H9 (cell line): ENCODE data around the gene ZSCAN25. TPM values are rescaled to one million over a fixed set of nuclear protein-coding genes. Genes with fewer than 3 reads are reported as not detected.

Experiments
- DNase-seq: peaks from one replicate; pipeline ENCODE4 v3.0.0-alpha.2; 2017
- H2AFZ ChIP-seq: one replicate; pipeline ENCODE4 v1.6.1; 2013; ENCODE audit warnings: mild to moderate bottlenecking, low read length, control low read depth, moderate library complexity
- H2AK5ac ChIP-seq: 2 replicates; pipeline ENCODE4 v1.6.1; 2013; ENCODE audit warnings: low read length, control low read depth, mixed read lengths; ENCODE audit not compliant: insufficient read length
- H2BK120ac ChIP-seq: one replicate; pipeline ENCODE4 v1.6.1; 2013; ENCODE audit warnings: low read depth, mild to moderate bottlenecking, low read length, control low read depth, inconsistent platforms; ENCODE audit not compliant: poor library complexity, severe bottlenecking
- H2BK12ac ChIP-seq: 2 replicates; pipeline ENCODE4 v1.6.1; 2013; ENCODE audit warnings: low read length, control low read depth, mixed read lengths, low read depth; ENCODE audit not compliant: insufficient read length
- H2BK15ac ChIP-seq: 2 replicates; pipeline ENCODE4 v1.6.1; 2013; ENCODE audit warnings: low read depth, low read length, control low read depth
- H2BK20ac ChIP-seq: one replicate; pipeline ENCODE4 v1.6.1; 2013; ENCODE audit warnings: low read depth, mild to moderate bottlenecking, low read length, control low read depth, inconsistent platforms; ENCODE audit not compliant: poor library complexity, severe bottlenecking
- H2BK5ac ChIP-seq: 2 replicates; pipeline ENCODE4 v1.6.1; 2013; ENCODE audit warnings: low read length, control low read depth, mixed read lengths; ENCODE audit not compliant: insufficient read length
- H3K14ac ChIP-seq: 2 replicates; pipeline ENCODE4 v1.6.1; 2013; ENCODE audit warnings: low read length, control low read depth; ENCODE audit not compliant: insufficient read depth
- H3K18ac ChIP-seq: 2 replicates; pipeline ENCODE4 v1.6.1; 2013; ENCODE audit warnings: low read depth, mild to moderate bottlenecking, mixed read lengths, low read length, control low read depth; ENCODE audit not compliant: insufficient read length
- H3K23ac ChIP-seq: 2 replicates; pipeline ENCODE4 v1.6.1; 2013; ENCODE audit warnings: low read length, control low read depth, mixed read lengths, low read depth; ENCODE audit not compliant: insufficient read length
- H3K23me2 ChIP-seq: 2 replicates; pipeline ENCODE4 v1.6.1; 2013; ENCODE audit warnings: low read depth, mild to moderate bottlenecking, mixed read lengths, low read length, control low read depth; ENCODE audit not compliant: insufficient read length, poor library complexity, severe bottlenecking
- H3K27ac ChIP-seq: 2 replicates; pipeline ENCODE4 v1.5.1; 2013; ENCODE audit warnings: low read length, control low read depth, mixed read lengths, low read depth; ENCODE audit not compliant: insufficient read length
- H3K27me3 ChIP-seq: 2 replicates; pipeline ENCODE4 v1.6.1; 2013; ENCODE audit warnings: low read length, control low read depth, inconsistent platforms; ENCODE audit not compliant: insufficient read depth
- H3K4ac ChIP-seq: 2 replicates; pipeline ENCODE4 v1.6.1; 2013; ENCODE audit warnings: low read depth, mild to moderate bottlenecking, control low read depth, inconsistent platforms, low read length, moderate library complexity
- H3K4me1 ChIP-seq: 2 replicates; pipeline ENCODE4 v1.6.1; 2013; ENCODE audit warnings: low read length, control low read depth, inconsistent platforms; ENCODE audit not compliant: insufficient read depth
- H3K4me2 ChIP-seq: 2 replicates; pipeline ENCODE4 v1.6.1; 2013; ENCODE audit warnings: low read length, control low read depth, mixed read lengths; ENCODE audit not compliant: insufficient read length, insufficient read depth
- H3K56ac ChIP-seq: 2 replicates; pipeline ENCODE4 v1.6.1; 2013; ENCODE audit warnings: low read depth, mild to moderate bottlenecking, mixed read lengths, low read length, control low read depth; ENCODE audit not compliant: insufficient read length
- H3K79me1 ChIP-seq: 2 replicates; pipeline ENCODE4 v1.6.1; 2013; ENCODE audit warnings: low read depth, mild to moderate bottlenecking, moderate library complexity, low read length, control low read depth, inconsistent platforms; ENCODE audit not compliant: insufficient read depth, poor library complexity, severe bottlenecking
- H3K79me2 ChIP-seq: 2 replicates; pipeline ENCODE4 v1.6.1; 2013; ENCODE audit warnings: low read length, control low read depth, inconsistent platforms; ENCODE audit not compliant: insufficient read depth
- H3K9ac ChIP-seq: 2 replicates; pipeline ENCODE4 v1.6.1; 2013; ENCODE audit warnings: low read length, control low read depth, mixed read lengths; ENCODE audit not compliant: insufficient read length; ENCODE audit errors: extremely low read depth
- H3K9me3 ChIP-seq: one replicate; pipeline ENCODE4 v1.6.1; 2013; ENCODE audit warnings: low read depth, low read length, inconsistent platforms; ENCODE audit not compliant: control insufficient read depth
- H3T11ph ChIP-seq: one replicate; pipeline ENCODE4 v1.6.1; 2013; ENCODE audit warnings: mild to moderate bottlenecking, low read length, control low read depth, inconsistent platforms
- H4K20me1 ChIP-seq: one replicate; pipeline ENCODE4 v1.6.1; 2013; ENCODE audit not compliant: control insufficient read depth, insufficient read length, insufficient read depth
- H4K5ac ChIP-seq: 2 replicates; pipeline ENCODE4 v1.6.1; 2013; ENCODE audit warnings: low read depth, mild to moderate bottlenecking, mixed read lengths, low read length, control low read depth; ENCODE audit not compliant: insufficient read length
- H4K8ac ChIP-seq: replicated peaks from 2 replicates; pipeline ENCODE4 v1.6.1; 2013; ENCODE audit warnings: low read length, control low read depth, mixed read lengths, low read depth; ENCODE audit not compliant: insufficient read length
- H4K91ac ChIP-seq: 2 replicates; pipeline ENCODE4 v1.6.1; 2013; ENCODE audit warnings: low read depth, mild to moderate bottlenecking, moderate library complexity, mixed read lengths, low read length, control low read depth; ENCODE audit not compliant: insufficient read length
- H3K27ac Mint-ChIP-seq, 3 experiments: 2 replicates in 2 of 3; 3 replicates in 1 of 3; pipeline ENCODE4 v1.8.0; 2020 to 2021; ENCODE audit warnings: mixed read lengths in 3 of 3, mild to moderate bottlenecking in 1 of 3, moderate library complexity in 1 of 3
- H3K27me3 Mint-ChIP-seq: 2 replicates; pipeline ENCODE4 v1.8.0; 2021; ENCODE audit warnings: low read depth, mild to moderate bottlenecking, moderate library complexity, mixed read lengths
- H3K36me3 Mint-ChIP-seq, 3 experiments: 2 replicates in 2 of 3; 3 replicates in 1 of 3; pipeline ENCODE4 v1.8.0; 2020 to 2021; ENCODE audit warnings: low read depth in 3 of 3, mixed read lengths in 3 of 3; ENCODE audit not compliant: insufficient read depth in 1 of 3
- H3K4me1 Mint-ChIP-seq, 2 experiments: 2 replicates each; pipeline ENCODE4 v1.8.0; 2020; ENCODE audit warnings: mixed read lengths in 2 of 2
- H3K4me3 Mint-ChIP-seq, 2 experiments: 2 replicates in 1 of 2; 3 replicates in 1 of 2; pipeline ENCODE4 v1.8.0; 2020 to 2021; ENCODE audit warnings: mild to moderate bottlenecking in 2 of 2, mixed read lengths in 2 of 2, moderate library complexity in 1 of 2
- H3K9me3 Mint-ChIP-seq, 2 experiments: 2 replicates in 1 of 2; 3 replicates in 1 of 2; pipeline ENCODE4 v1.8.0; 2020; ENCODE audit warnings: mild to moderate bottlenecking in 2 of 2, mixed read lengths in 2 of 2, moderate library complexity in 1 of 2
- CTCF ChIP-seq: fragments of 200-600 bp; sonication (generic); conservative IDR thresholded peaks from 3 replicates; pipeline ENCODE4 v1.8.0; 2021; ENCODE audit warnings: antibody characterized with exemption, mild to moderate bottlenecking
- WGBS: extraction: QIAGEN DNeasy Blood & Tissue Kit; methylation state at CpG from one replicate; pipeline ENCODE4 v1.1.7; 2013; ENCODE audit warnings: missing lambda C conversion rate, low lambda C conversion rate, mixed read lengths; ENCODE audit not compliant: insufficient read length; ENCODE audit errors: extremely low coverage; 5-methylcytosine and 5-hydroxymethylcytosine counted together
- total RNA-seq: library from RNA; stranded (reverse); gene quantifications from 2 replicates; pipeline ENCODE4 v1.2.1, GENCODE V29; 2021

Gene ZSCAN25
- total RNA-seq, 1 experiment from 2014 or later = 21.3 TPM

GRCh38 chr7:99666013-99666395 is 49.3 kb downstream of the ZSCAN25 start:
- no peak overlapping the region for H3K56ac ChIP-seq
- no peak overlapping the region for H4K5ac ChIP-seq
- H2AFZ ChIP-seq = no peak overlapping the region
- no peaks in the 10 kb centered on the region for H3K79me2 ChIP-seq
- H3K27me3 Mint-ChIP-seq = no peaks in the 10 kb centered on the region
- no peak overlapping the region for H2BK5ac ChIP-seq
- H3K9me3 Mint-ChIP-seq = no peaks in the 10 kb centered on the region; a peak in 1 of 5 replicates
- H3K23me2 ChIP-seq = no peaks in the 10 kb centered on the region
- DNase-seq = no peak
- H4K91ac ChIP-seq = no peak overlapping the region
- H3K9ac ChIP-seq = no peak overlapping the region
- no peak overlapping the region for H2AK5ac ChIP-seq
- H3T11ph ChIP-seq = no peak overlapping the region
- no peaks in the 10 kb centered on the region for H3K79me1 ChIP-seq
- H3K27ac ChIP-seq = no peak overlapping the region
- no peak for TF ChIP-seq CTCF
- no peak overlapping the region for H3K14ac ChIP-seq
- no peak overlapping the region for H3K4me3 Mint-ChIP-seq
- H3K23ac ChIP-seq = no peak overlapping the region
- no peaks in the 10 kb centered on the region for H3K4me1 ChIP-seq
- no peak overlapping the region for H3K4ac ChIP-seq
- H3K18ac ChIP-seq = no peak overlapping the region
- H3K27me3 ChIP-seq = no peaks in the 10 kb centered on the region
- H3K9me3 ChIP-seq = no peaks in the 10 kb centered on the region
- no peak overlapping the region for H3K27ac Mint-ChIP-seq
- H2BK120ac ChIP-seq = no peak overlapping the region
- no peak overlapping the region for H2BK15ac ChIP-seq
- no peak overlapping the region for H2BK20ac ChIP-seq
- WGBS = no CpG with 5 or more reads among the region's 1 CpG
- no peaks in the 10 kb centered on the region for H4K20me1 ChIP-seq
- H3K36me3 Mint-ChIP-seq = peaks cover 0 to 3% (median 0%) of the 10 kb centered on the region in 3 experiments; a peak in 3 of 7 replicates
- no peak overlapping the region for H2BK12ac ChIP-seq
- no peak overlapping the region for H3K4me2 ChIP-seq
- H4K8ac ChIP-seq = no peak overlapping the region
- H3K4me1 Mint-ChIP-seq = no peaks in the 10 kb centered on the region
